K562 (cell line): Measurements from ENCODE around the gene RBBP5. TPM values are rescaled to one million over a fixed set of nuclear protein-coding genes. Genes with fewer than 3 reads are reported as not detected.

Experiments used
- ATAC-seq: fragments of 200-7000 bp; cut with Tn5 transposase; 3 replicates; pipeline ENCODE4 v1.9.1; 2020; ENCODE audit warnings: moderate library complexity
- BruUV-seq: library from RNA; stranded (reverse); fragments of 400-500 nt; replicated peaks from 2 replicates; lab custom pipeline; 2021; lab: Mats Ljungman, UMichigan
- CTCF ChIA-PET: fragments of 300-600 bp; formaldehyde crosslinking; extraction: SDS; loops from one replicate; lab custom pipeline; 2021; ENCODE audit warnings: low intra/inter-chr PET ratio; lab: Yijun Ruan, JAX
- POLR2A ChIA-PET: fragments of 300-600, 350-650 bp; sonication (Branson Sonifier 250); formaldehyde crosslinking; extraction: SDS; loops from one replicate; lab custom pipeline; 2021; ENCODE audit warnings: antibody characterized with exemption, inconsistent platforms; lab: Yijun Ruan, JAX
- DNase-seq, 4 experiments: peaks; one replicate each; pipeline versions ENCODE4 v3.0.0 to v3.0.0-alpha.2; 2011 to 2018; ENCODE audit warnings: low spot score in 3 of 4, mixed read lengths in 3 of 4; ENCODE audit errors: extremely low read depth in 1 of 4
- FAIRE-seq: peaks from 2 replicates; lab custom pipeline; 2011; peaks lifted over from hg19 to GRCh38; lab: Jason Lieb, UNC
- H2AFZ ChIP-seq: 2 replicates; pipeline ENCODE4 v1.6.0; 2011; ENCODE audit warnings: low read depth, low read length, control low read depth, inconsistent platforms
- H3K27ac ChIP-seq: fragments of 200-600 bp; 3 replicates; pipeline ENCODE4 v1.8.0; 2011; ENCODE audit warnings: low read depth, mild to moderate bottlenecking, control low read depth, inconsistent platforms, low read length, moderate library complexity, mixed read lengths; ENCODE audit errors: extremely low read depth
- H3K27me3 ChIP-seq, 2 experiments: fragments of 300-600 bp in 1 of 2; 2 replicates in 1 of 2; 3 replicates in 1 of 2; pipeline versions ENCODE4 v1.6.0 to v1.8.0; 2011; ENCODE audit warnings: inconsistent platforms in 2 of 2, low read length in 2 of 2, mild to moderate bottlenecking in 1 of 2, mixed read lengths in 1 of 2, moderate library complexity in 1 of 2; ENCODE audit not compliant: control insufficient read depth in 2 of 2, insufficient read depth in 2 of 2
- H3K36me3 ChIP-seq: fragments of 300-600 bp; 3 replicates; pipeline ENCODE4 v1.8.0; 2011; ENCODE audit warnings: mild to moderate bottlenecking, low read length, inconsistent platforms; ENCODE audit not compliant: control insufficient read depth, insufficient read depth
- H3K4me1 ChIP-seq, 2 experiments: fragments of 200-600 bp in 1 of 2; replicated peaks in 1 of 2; 2 replicates in 1 of 2; 3 replicates in 1 of 2; pipeline versions ENCODE4 v1.5.1 to v1.8.0; 2011; ENCODE audit warnings: inconsistent platforms in 2 of 2, low read length in 2 of 2, mild to moderate bottlenecking in 1 of 2, mixed read lengths in 1 of 2, moderate library complexity in 1 of 2; ENCODE audit not compliant: control insufficient read depth in 2 of 2, insufficient read depth in 2 of 2
- H3K4me2 ChIP-seq: 2 replicates; pipeline ENCODE4 v1.6.1; 2011; ENCODE audit warnings: low read length, control low read depth, inconsistent platforms, mixed read lengths; ENCODE audit not compliant: insufficient read depth
- H3K4me3 ChIP-seq: fragments of 200-600 bp; sonication (generic), shearing (Covaris generic); 2 replicates; pipeline ENCODE4 v1.5.1; 2016; ENCODE audit warnings: control low read depth, inconsistent platforms
- H3K79me2 ChIP-seq: fragments of 200-600 bp; 3 replicates; pipeline ENCODE4 v1.8.0; 2011; ENCODE audit warnings: low read length, inconsistent platforms; ENCODE audit not compliant: control insufficient read depth, insufficient read depth
- H3K9ac ChIP-seq, 2 experiments: 2 replicates each; pipeline versions ENCODE4 v1.6.0 to v1.6.1; 2011; ENCODE audit warnings: low read depth in 2 of 2, low read length in 2 of 2, control low read depth in 1 of 2, inconsistent platforms in 1 of 2, mild to moderate bottlenecking in 1 of 2, mixed read lengths in 1 of 2; ENCODE audit not compliant: insufficient read depth in 1 of 2
- H3K9me1 ChIP-seq: one replicate; pipeline ENCODE4 v1.6.0; 2011; ENCODE audit warnings: inconsistent platforms, mild to moderate bottlenecking, low read length, moderate library complexity; ENCODE audit not compliant: control insufficient read depth, insufficient read depth
- H3K9me3 ChIP-seq: replicated peaks from 2 replicates; pipeline ENCODE4 v1.5.1; 2011; ENCODE audit warnings: low read depth, low read length, inconsistent platforms; ENCODE audit not compliant: control insufficient read depth, insufficient read depth
- H4K20me1 ChIP-seq: replicated peaks from 2 replicates; pipeline ENCODE4 v1.6.1; 2011; ENCODE audit warnings: low read length, inconsistent platforms, mixed read lengths; ENCODE audit not compliant: control insufficient read depth, insufficient read depth
- ATF7 ChIP-seq: fragments of 450-650 bp; IDR thresholded peaks from 2 replicates; pipeline ENCODE4 v1.7.1; 2014; ENCODE audit warnings: mild to moderate bottlenecking, moderate library complexity
- EGR1 ChIP-seq: fragments of 450-650 bp; conservative IDR thresholded peaks from 2 replicates; pipeline ENCODE4 v1.6.1; 2017; ENCODE audit warnings: mild to moderate bottlenecking
- YY1 ChIP-seq, 3 experiments: IDR thresholded peaks; 2 replicates each; pipeline ENCODE4 v1.6.1; 2011; ENCODE audit warnings: low read length in 2 of 3, mild to moderate bottlenecking in 2 of 3, moderate library complexity in 2 of 3, borderline replicate concordance in 1 of 3, control low read depth in 1 of 3, low read depth in 1 of 3; ENCODE audit not compliant: insufficient read depth in 3 of 3, insufficient replicate concordance in 2 of 3, control insufficient read depth in 1 of 3, insufficient read length in 1 of 3; ENCODE audit errors: extremely low read depth in 1 of 3
- ZNF586 ChIP-seq: fragments of 450-650 bp; formaldehyde crosslinking; conservative IDR thresholded peaks from 2 replicates; pipeline ENCODE4 v1.4.0; 2020; ENCODE audit warnings: mild to moderate bottlenecking, moderate library complexity
- ZNF75A ChIP-seq: fragments of 450-650 bp; formaldehyde crosslinking; IDR thresholded peaks from 2 replicates; pipeline ENCODE4 v1.4.0; 2020; ENCODE audit warnings: mild to moderate bottlenecking
- WGBS: fragments of 100-300 bp; shearing (Covaris generic); methylation state at CpG from one replicate; pipeline ENCODE4 v1.1.6; 2016; ENCODE audit warnings: low coverage, mixed read lengths; ENCODE audit not compliant: insufficient coverage; ENCODE audit errors: missing lambda C conversion rate; 5-methylcytosine and 5-hydroxymethylcytosine counted together
- in situ Hi-C: fragments of 300-500 bp; cut with MboI; formaldehyde crosslinking; loops from 4 replicates; pipeline ENCODE4 v1.15.0; 2018; ENCODE audit warnings: inconsistent platforms, mixed read lengths
- intact Hi-C: fragments of 100-400 bp; cut with micrococcal nuclease; formaldehyde crosslinking; loops from 2 replicates; pipeline ENCODE4 v1.14.2; 2022
- polyA plus RNA-seq, 8 experiments: library from polyadenylated mRNA; depleted of rRNA in 4 of 8; stranded (reverse) in 5 of 8; unstranded in 3 of 8; fragments of >200 nt; fragmentation: Nextera tagmentation in 2 of 8; fragmentation: Illumina TruSeq in 1 of 8; extraction: Ambion mirVana in 2 of 8; extraction: Trizol in 1 of 8; gene quantifications; 2 replicates each; pipeline versions ENCODE4 v1.2.1 to v1.2.3, GENCODE V29; 2011 to 2014; ENCODE audit warnings: inconsistent platforms in 1 of 8, missing spikeins in 1 of 8
- total RNA-seq, 7 experiments: library from RNA; depleted of rRNA in 6 of 7; stranded (reverse); fragments of >200 nt in 6 of 7; fragmentation: Illumina TruSeq in 2 of 7; extraction: Trizol in 2 of 7; gene quantifications; 2 replicates each; pipeline versions ENCODE4 v1.2.1 to v1.2.3, GENCODE V29; 2011 to 2021; ENCODE audit warnings: low replicate concordance in 1 of 7

RBBP5 gene
- total and polyA plus RNA-seq, 9 of the 15 experiments (the other 6 are each of a cell fraction or from before 2014, with no cell fraction given): 17.2 to 37.4 (median 28.4) TPM

DNA sequence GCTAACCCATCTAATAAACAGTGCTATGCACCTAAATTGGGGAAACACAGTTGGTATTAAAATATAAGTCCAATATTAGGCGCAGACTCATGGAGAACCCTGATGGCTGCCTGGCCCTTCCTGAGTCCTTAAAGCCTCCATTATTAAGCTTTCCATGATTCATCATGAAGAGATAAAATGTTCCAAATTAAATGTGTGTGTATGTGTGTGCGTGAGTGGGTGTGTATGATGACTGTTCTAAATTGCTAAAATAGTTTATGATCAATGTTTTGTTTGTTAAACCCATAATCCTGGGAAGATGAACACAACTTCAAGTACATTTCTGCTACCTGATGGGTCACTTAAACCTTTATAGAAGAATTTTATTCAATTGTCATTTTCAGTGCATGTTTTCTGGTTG lies 6.3 kb upstream of the RBBP5 start:
- intact Hi-C loops: no loop called here
- Histone ChIP-seq H4K20me1 (no peaks in the 10 kb centered on the region), H3K9me1 (no peaks in the 10 kb centered on the region)
- TF ChIP-seq EGR1 (peak; percentile 24; the same call in 1 of the 2 replicates), ZNF75A (CRISPR knock-in tag) (no peak)
- TF ChIP-seq, all 486 proteins: peak for 1
- BruUV-seq: no TSS peak
- Histone ChIP-seq H3K4me1 (peaks cover 0 to 3% of the 10 kb centered on the region in 2 experiments; a peak in 1 of 5 replicates), H2AFZ (no peak overlapping the region), H3K9ac (no peak overlapping the region), H3K4me3 (no peak overlapping the region), H3K27me3 (no peaks in the 10 kb centered on the region), H3K79me2 (no peaks in the 10 kb centered on the region), H3K27ac (no peak overlapping the region), H3K4me2 (no peak overlapping the region), H3K9me3 (no peaks in the 10 kb centered on the region), H3K36me3 (no peaks in the 10 kb centered on the region)
- in situ Hi-C loops: no loop called here
- ChIA-PET CTCF (no interaction called here), POLR2A (interaction anchor here (0.7 kb wide), 1 partner anchor 30 kb away, joined by 4 read pairs; no protein-coding TSS in a partner anchor)
- WGBS: 65% methylated on average over 2 of the region's 2 CpGs
- DNase-seq (no peak), FAIRE-seq (no peak), ATAC-seq (no peak)

- intact Hi-C loops: no loop called here
- no peak overlapping the region for H3K27ac ChIP-seq
- H3K9ac ChIP-seq: no peak overlapping the region
- no peaks in the 10 kb centered on the region for H3K36me3 ChIP-seq
- FAIRE-seq: no peak
- no peak for ATAC-seq
- WGBS: 63% methylated on average over 3 of the region's 3 CpGs
- POLR2A ChIA-PET: interaction anchor here (0.7 kb wide), 1 partner anchor 30 kb away, joined by 4 read pairs; no protein-coding TSS in a partner anchor
- no peak overlapping the region for H3K4me3 ChIP-seq
- no peaks in the 10 kb centered on the region for H3K9me3 ChIP-seq
- H3K9me1 ChIP-seq: no peaks in the 10 kb centered on the region
- H3K27me3 ChIP-seq: no peaks in the 10 kb centered on the region
- DNase-seq: no peak
- BruUV-seq: no TSS peak
- H3K4me2 ChIP-seq: no peak overlapping the region
- no peak overlapping the region for H2AFZ ChIP-seq
- H3K79me2 ChIP-seq: no peaks in the 10 kb centered on the region
- TF ChIP-seq YY1 (IDR thresholded peaks at IDR 0.05; ENCODE audit: borderline replicate concordance in 1 of 3, control insufficient read depth in 1 of 3, extremely low read depth in 1 of 3, insufficient read depth in 3 of 3, insufficient read length in 1 of 3, insufficient replicate concordance in 2 of 3, low read depth in 1 of 3, low read length in 2 of 3) (no peak), ZNF586 (CRISPR knock-in tag) (no peak), ATF7 (no peak)
- H4K20me1 ChIP-seq: no peaks in the 10 kb centered on the region
- CTCF ChIA-PET: no interaction called here
- in situ Hi-C loops: no loop called here
- H3K4me1 ChIP-seq: peaks cover 3% of the 10 kb centered on the region in 2 experiments; a peak in 3 of 5 replicates
Measured at GRCh38 chr1:205127646-205128045, 5.9 kb upstream of the RBBP5 start.
